Osteoblast (primary cell): ENCODE results near the gene HSD17B14. TPM values are rescaled to one million over a fixed set of nuclear protein-coding genes. Genes with fewer than 3 reads are reported as not detected.

ENCODE experiments used
- DNase-seq: peaks from one replicate; pipeline ENCODE4 v3.0.0; 2011; ENCODE audit warnings: low spot score, mixed read lengths; ENCODE audit not compliant: insufficient read length; ENCODE audit errors: missing footprints
- H2AFZ ChIP-seq: 2 replicates; pipeline ENCODE4 v1.6.0; 2011; ENCODE audit warnings: mild to moderate bottlenecking, low read length
- H3K27ac ChIP-seq: 2 replicates; pipeline ENCODE4 v1.5.1; 2011; ENCODE audit warnings: mild to moderate bottlenecking, low read depth, low read length, moderate library complexity
- H3K27me3 ChIP-seq: 2 replicates; pipeline ENCODE4 v1.6.0; 2012; ENCODE audit warnings: mild to moderate bottlenecking, control low read depth, inconsistent platforms, low read length, moderate library complexity; ENCODE audit not compliant: insufficient read depth
- H3K36me3 ChIP-seq: 2 replicates; pipeline ENCODE4 v1.5.1; 2011; ENCODE audit warnings: mild to moderate bottlenecking, low read length, control low read depth, moderate library complexity; ENCODE audit not compliant: insufficient read depth
- H3K4me1 ChIP-seq: 2 replicates; pipeline ENCODE4 v1.5.1; 2011; ENCODE audit warnings: mild to moderate bottlenecking, low read length, control low read depth, moderate library complexity; ENCODE audit not compliant: insufficient read depth
- H3K4me2 ChIP-seq: 2 replicates; pipeline ENCODE4 v1.6.0; 2011; ENCODE audit warnings: mild to moderate bottlenecking, low read length; ENCODE audit not compliant: insufficient read depth
- H3K4me3 ChIP-seq: fragments of 200-600 bp; sonication (generic); 3 replicates; pipeline ENCODE4 v1.5.1; 2012; ENCODE audit warnings: mild to moderate bottlenecking, low read length, inconsistent platforms; ENCODE audit not compliant: insufficient read depth
- H3K79me2 ChIP-seq: 2 replicates; pipeline ENCODE4 v1.6.0; 2012; ENCODE audit warnings: mild to moderate bottlenecking, low read length, control low read depth, inconsistent platforms; ENCODE audit not compliant: insufficient read depth
- H3K9me3 ChIP-seq: 2 replicates; pipeline ENCODE4 v1.5.1; 2011; ENCODE audit warnings: low read depth, low read length, control low read depth
- H4K20me1 ChIP-seq: 2 replicates; pipeline ENCODE4 v1.6.0; 2012; ENCODE audit warnings: mild to moderate bottlenecking, low read length, control low read depth; ENCODE audit not compliant: insufficient read depth
- total RNA-seq: library from RNA; depleted of rRNA; stranded (reverse); fragments of >200 nt; gene quantifications from 2 replicates; pipeline ENCODE4 v1.2.3, GENCODE V29; 2012
- TF ChIP-seq, protein P1 (sequence below): IDR thresholded peaks from 2 replicates; pipeline ENCODE4 v1.5.1; 2011; ENCODE audit warnings: mild to moderate bottlenecking, low read depth, low read length, moderate library complexity; ENCODE audit errors: extremely low read depth

The HSD17B14 gene
- total RNA-seq, 1 donor = 1.8 TPM

DNA sequence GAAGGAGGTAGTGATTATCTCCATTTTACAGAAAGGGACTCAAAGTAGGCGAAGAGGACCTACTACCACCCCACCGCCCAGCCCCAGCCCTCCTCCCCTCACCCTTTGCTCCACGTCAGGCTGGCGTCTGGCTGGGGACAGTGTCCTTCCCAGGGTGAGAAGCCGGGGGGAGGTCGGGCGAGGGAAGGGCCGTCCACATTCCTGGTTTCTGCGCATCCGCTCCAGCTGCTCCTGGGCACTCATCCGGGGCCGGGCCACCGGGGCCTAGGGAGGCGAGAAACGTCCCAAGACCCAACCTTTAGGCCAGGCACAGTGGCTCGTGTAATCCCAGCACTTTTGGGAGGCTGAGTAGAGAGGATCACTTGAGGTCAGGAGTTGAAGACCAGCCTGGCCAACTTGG is 4.8 kb upstream of the HSD17B14 start:
- Histone ChIP-seq H3K4me1 (peaks cover 4% of the 10 kb centered on the region), H3K4me2 (no peak overlapping the region), H2AFZ (no peak overlapping the region), H3K4me3 (no peak overlapping the region), H3K9me3 (no peaks in the 10 kb centered on the region), H3K27ac (no peak overlapping the region), H3K27me3 (no peaks in the 10 kb centered on the region), H3K36me3 (peaks cover 24% of the 10 kb centered on the region), H4K20me1 (peaks cover 3% of the 10 kb centered on the region), H3K79me2 (no peaks in the 10 kb centered on the region)
- no peak for DNase-seq
- TF ChIP-seq, protein P1, sequence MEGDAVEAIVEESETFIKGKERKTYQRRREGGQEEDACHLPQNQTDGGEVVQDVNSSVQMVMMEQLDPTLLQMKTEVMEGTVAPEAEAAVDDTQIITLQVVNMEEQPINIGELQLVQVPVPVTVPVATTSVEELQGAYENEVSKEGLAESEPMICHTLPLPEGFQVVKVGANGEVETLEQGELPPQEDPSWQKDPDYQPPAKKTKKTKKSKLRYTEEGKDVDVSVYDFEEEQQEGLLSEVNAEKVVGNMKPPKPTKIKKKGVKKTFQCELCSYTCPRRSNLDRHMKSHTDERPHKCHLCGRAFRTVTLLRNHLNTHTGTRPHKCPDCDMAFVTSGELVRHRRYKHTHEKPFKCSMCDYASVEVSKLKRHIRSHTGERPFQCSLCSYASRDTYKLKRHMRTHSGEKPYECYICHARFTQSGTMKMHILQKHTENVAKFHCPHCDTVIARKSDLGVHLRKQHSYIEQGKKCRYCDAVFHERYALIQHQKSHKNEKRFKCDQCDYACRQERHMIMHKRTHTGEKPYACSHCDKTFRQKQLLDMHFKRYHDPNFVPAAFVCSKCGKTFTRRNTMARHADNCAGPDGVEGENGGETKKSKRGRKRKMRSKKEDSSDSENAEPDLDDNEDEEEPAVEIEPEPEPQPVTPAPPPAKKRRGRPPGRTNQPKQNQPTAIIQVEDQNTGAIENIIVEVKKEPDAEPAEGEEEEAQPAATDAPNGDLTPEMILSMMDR = no peak

GRCh38 chr19:48837687-48838086 is 1.4 kb upstream of the HSD17B14 start:
- H4K20me1 ChIP-seq = peaks cover 3% of the 10 kb centered on the region
- DNase-seq = no peak
- H2AFZ ChIP-seq = no peak overlapping the region
- TF ChIP-seq, protein P1 = no peak
- peaks cover 8% of the 10 kb centered on the region for H3K4me1 ChIP-seq
- H3K27ac ChIP-seq = no peak overlapping the region
- H3K36me3 ChIP-seq = peaks cover 11% of the 10 kb centered on the region
- no peak overlapping the region for H3K4me2 ChIP-seq
- no peaks in the 10 kb centered on the region for H3K27me3 ChIP-seq
- H3K9me3 ChIP-seq = no peaks in the 10 kb centered on the region
- no peaks in the 10 kb centered on the region for H3K79me2 ChIP-seq
- H3K4me3 ChIP-seq = no peak overlapping the region

DNA sequence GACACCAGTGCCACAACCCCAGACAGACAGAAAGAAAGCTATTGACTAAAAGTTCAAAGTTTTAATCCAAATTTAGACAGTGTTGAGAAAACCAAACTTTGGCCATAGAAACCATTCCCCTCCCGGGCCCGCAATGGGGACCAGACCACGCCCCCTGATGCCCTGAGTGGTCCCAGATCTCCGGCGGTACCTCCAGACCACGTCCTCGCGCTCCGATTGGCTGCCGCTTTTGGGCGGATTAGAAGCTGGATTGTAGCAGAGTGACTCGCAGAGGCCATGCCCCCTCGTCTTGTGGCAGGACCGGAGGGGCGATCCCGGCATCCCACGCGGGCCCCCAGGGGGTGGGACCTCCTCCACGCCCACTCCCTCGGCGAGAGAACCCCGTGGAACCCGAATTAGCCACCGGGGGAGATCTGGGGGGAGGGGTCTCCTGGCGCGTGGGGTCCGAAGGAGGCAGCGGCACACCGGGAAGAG is 797 bp upstream of the HSD17B14 start:
- peaks cover 11% of the 10 kb centered on the region for H3K36me3 ChIP-seq
- no peak overlapping the region for H2AFZ ChIP-seq
- H3K4me2 ChIP-seq = peak overlapping the region; percentile 51
- no peaks in the 10 kb centered on the region for H4K20me1 ChIP-seq
- H3K4me3 ChIP-seq = peak overlapping the region; percentile 33
- no peaks in the 10 kb centered on the region for H3K9me3 ChIP-seq
- H3K4me1 ChIP-seq = peaks cover 8% of the 10 kb centered on the region
- TF ChIP-seq, protein P1 = no peak
- peak; percentile 96 for DNase-seq
- H3K27me3 ChIP-seq = no peaks in the 10 kb centered on the region
- H3K79me2 ChIP-seq = no peaks in the 10 kb centered on the region
- no peak overlapping the region for H3K27ac ChIP-seq

- TF ChIP-seq, protein P1 = peak; percentile 87
- peak; percentile 94 for DNase-seq
- no peak overlapping the region for H2AFZ ChIP-seq
These were observed 580 bp downstream of the HSD17B14 start for GRCh38 chr19:48835734-48836088.

More at GRCh38 chr19:48835734-48836088, 580 bp downstream of the HSD17B14 start:
- H3K9me3 ChIP-seq = no peaks in the 10 kb centered on the region
- peak overlapping the region; percentile 40 for H3K4me3 ChIP-seq
- no peaks in the 10 kb centered on the region for H4K20me1 ChIP-seq
- H3K27me3 ChIP-seq = no peaks in the 10 kb centered on the region
- H3K79me2 ChIP-seq = no peaks in the 10 kb centered on the region
- H3K4me2 ChIP-seq = peak overlapping the region; percentile 51
- H3K4me1 ChIP-seq = peaks cover 8% of the 10 kb centered on the region
- peaks cover 19% of the 10 kb centered on the region for H3K36me3 ChIP-seq
- peak overlapping the region; percentile 58 for H3K27ac ChIP-seq
